Left ventricle myocardium superior (tissue), 1 donor: ENCODE measurements around the gene IGLL5. TPM values are rescaled to one million over a fixed set of nuclear protein-coding genes. Genes with fewer than 3 reads are reported as not detected.
A peak's percentile ranks its signal among the peaks of the same experiment; 100 is the strongest.

Experiments
- ATAC-seq: fragments of 200-7000 bp; cut with Tn5 transposase; one replicate; pipeline ENCODE4 v1.9.1; 2020; ENCODE audit warnings: mild to moderate bottlenecking, moderate library complexity
- DNase-seq: peaks from one replicate; pipeline ENCODE4 v3.0.0-alpha.2; 2020
- intact Hi-C: fragments of 100-400 bp; cut with micrococcal nuclease; formaldehyde crosslinking; loops from one replicate; pipeline ENCODE4 v1.11.0; 2022
- total RNA-seq: library from RNA; stranded (reverse); fragmentation: NEBNext Ultra II Directional; extraction: Animal tissue kit (Norgen Biotek cat#: 25700); gene quantifications from one replicate; pipeline ENCODE4 v1.2.1, GENCODE V29; 2021
- donor health status: DM: no; HTN: yes; CAD: no; lungs with severe emphysema.

Gene IGLL5
- total RNA-seq, 1 donor from 2014 or later, result 0.92 TPM

DNA sequence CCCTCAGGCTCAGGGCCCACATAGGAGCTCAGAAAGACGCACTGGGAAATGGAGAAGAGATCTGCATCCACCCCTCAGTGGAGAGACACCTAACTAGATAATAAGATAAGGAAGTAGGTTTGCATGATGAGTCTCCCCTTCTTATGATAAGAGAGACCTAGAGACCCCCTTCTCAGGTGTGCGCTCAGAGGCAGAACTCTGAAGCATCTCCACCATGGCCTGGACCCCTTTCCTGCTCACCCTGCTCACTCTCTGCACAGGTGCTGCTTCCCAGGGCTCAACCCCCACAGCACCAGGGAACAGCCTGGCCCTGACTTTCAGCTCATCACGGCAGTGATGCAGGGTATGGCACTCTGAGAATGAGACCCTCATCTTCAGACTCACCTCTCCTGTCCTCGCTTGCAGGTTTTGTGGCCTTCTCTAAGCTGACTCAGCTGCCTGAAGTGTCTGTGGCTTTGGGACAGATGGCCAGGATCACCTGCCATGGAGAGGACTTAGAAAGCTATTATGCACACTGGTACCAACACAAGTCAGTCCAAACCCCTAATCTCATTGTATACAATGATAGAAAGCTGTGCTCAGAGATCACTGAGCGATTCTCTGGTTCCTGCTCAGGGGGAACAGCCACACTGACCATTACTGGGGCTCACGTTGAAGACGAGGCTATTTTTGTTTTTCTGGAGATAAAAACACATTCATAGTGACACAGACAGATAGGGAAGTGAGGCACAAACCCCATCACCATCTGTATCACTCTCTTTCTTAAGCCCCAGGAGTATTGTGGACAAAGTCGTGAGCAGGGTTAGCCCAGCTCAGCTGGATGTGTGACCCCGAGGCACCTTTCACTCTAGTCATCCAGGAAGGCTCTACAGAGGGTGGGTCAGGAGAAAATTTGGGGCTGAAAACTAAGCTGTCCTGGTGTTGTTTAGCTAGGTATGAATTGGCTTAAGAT lies 29.7 kb upstream of the IGLL5 start:
- intact Hi-C loops, result no loop called here
- ATAC-seq, result no peak

DNA sequence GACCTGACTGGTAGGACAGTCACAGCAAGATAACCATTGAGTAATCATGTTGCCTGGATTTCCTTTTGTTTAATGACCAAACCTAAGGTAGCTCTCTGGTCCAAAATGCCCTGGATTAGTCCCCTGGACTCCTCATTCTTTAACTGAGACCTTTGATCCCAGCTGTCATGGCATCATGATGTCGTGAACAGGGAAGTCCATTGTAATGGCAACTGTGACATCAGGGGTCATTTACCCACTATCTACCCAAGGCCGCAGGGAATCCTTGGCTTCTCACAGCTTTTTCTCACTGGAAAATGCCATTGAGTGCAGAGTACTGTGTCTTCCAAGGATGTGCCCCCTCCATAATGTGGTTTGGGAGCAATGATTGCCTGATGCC lies 29.1 kb upstream of the IGLL5 start:
- intact Hi-C loops, result no loop called here
- DNase-seq, result no peak
- no peak for ATAC-seq

More for the DNA sequence above, 29.7 kb upstream of the IGLL5 start:
- no peak for DNase-seq

DNA sequence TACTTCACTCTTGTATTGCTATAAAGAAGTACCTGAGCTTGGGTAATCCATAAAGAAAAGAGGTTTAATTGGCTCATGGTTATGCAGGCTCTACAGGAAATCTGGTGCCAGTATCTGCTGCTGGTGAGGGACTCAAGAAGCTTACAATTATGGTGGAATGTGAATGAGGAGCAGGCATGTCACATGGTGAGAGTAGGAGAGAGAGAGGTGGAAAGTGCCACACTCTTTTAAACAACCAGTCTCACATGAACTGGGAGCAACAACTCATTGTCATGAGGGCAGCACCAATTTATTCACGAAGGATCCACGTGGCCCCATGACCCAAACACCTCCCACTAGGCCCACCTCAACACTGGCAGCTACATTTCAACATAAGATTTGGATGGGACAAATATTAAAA lies 24.6 kb upstream of the IGLL5 start:
- intact Hi-C loops, result no loop called here
- no peak for ATAC-seq
- DNase-seq, result no peak

DNA sequence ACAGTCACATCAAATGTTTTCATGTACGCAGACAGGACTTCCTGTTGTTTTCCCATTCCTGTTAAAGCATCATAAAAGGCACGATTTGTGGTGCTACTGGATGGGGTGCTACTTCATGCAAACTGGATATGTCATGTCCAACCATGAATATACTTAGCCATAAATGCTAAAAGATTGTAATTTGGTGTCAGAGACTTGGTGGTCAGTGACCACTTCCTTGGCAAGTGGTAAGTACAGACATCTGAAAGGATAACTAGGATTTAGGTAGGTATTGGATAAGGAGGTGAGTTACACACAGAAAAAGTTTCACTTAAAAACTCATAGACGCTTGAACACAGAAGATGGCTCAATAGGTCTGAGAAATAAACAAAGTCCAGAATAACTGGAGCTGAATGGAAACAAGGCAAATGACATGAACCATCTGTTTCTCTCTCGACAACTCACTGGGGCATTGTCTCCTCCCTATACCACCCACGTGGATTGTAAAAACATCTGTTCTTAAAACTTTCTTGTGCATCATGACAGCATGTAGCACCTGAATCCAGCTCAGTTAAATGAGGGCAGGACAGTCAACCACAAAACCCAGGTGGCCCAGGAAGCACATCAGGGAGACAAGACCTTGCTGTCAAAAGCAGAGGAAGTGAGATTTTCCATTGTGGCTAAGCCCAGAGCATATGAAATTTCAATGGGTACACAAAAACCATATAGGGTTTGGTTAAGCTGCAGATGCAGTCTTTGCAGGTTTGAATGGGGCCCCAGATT lies 22.1 kb upstream of the IGLL5 start:
- no peak for DNase-seq
- intact Hi-C loops, result no loop called here
- ATAC-seq, result peak; percentile 70

DNA sequence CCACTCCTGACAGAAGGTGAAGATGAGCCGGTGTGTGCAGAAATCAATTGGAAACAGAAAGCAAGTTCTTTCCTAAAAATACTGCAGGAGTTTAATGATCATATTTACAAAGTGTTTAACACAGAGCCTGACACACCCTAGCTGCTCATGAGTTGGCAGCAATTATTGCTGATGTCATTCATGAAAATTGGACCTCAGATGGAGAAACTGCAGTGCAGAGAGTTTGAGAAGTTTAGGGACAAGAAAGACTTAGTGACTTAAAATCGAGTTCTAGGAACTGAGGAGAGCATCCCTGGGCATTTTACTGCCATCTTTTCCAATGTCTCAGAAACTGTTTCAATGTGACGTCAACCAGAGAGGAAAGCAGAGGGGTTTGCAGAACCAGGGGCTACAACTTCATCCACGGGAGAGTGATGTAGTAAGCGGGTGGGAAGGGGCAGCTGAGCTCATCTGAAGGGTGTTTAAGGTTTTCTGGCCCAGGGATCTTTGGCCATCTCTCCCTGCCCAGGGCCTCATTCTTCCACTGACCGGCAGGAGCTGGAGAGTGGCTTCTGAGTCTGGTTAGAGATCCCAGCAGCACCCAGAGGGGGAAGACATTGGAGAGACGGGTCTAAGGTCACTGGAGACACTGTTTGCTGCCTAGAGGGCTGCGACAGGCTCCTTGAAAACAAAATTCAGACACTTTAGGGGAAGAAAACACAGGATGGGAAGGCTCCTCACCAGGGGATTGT lies 21.1 kb upstream of the IGLL5 start:
- DNase-seq, result no peak
- intact Hi-C loops, result no loop called here
- ATAC-seq, result peak; percentile 89

DNA sequence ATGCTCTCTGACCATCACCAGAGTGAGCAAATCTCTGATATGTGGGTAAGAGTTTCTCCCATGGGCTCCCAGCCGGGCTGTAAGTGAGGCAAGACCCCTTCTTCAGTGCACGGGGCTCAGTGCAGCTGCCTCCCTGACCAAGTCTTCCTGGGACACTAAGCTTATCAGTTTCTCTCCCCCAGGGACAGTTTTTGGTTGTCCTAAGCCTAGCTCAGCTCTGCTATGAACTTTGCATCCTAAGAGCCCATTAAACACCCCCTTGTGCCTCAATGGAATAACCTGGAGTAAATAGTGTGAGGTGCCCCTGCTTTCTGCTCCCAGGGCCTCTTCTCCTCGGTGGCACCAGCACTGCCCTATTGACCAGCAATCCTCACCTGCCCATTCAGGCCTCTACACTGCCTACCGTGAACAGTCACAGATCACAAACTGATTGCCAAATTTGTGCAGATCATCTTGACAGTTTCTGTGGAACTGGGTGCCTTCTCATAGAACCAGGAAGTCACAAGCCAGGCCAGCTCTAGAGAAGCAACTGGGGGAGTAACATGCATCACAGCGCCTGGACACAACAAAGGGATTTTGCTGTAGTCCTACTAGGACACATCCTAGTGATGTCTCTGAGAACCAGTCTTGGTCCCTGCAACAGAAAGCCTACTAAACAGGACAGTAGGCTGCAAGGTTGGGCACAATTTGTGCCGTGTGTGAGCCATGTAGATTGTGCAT lies 19.5 kb upstream of the IGLL5 start:
- no peak for ATAC-seq
- no peak for DNase-seq
- intact Hi-C loops, result no loop called here

DNA sequence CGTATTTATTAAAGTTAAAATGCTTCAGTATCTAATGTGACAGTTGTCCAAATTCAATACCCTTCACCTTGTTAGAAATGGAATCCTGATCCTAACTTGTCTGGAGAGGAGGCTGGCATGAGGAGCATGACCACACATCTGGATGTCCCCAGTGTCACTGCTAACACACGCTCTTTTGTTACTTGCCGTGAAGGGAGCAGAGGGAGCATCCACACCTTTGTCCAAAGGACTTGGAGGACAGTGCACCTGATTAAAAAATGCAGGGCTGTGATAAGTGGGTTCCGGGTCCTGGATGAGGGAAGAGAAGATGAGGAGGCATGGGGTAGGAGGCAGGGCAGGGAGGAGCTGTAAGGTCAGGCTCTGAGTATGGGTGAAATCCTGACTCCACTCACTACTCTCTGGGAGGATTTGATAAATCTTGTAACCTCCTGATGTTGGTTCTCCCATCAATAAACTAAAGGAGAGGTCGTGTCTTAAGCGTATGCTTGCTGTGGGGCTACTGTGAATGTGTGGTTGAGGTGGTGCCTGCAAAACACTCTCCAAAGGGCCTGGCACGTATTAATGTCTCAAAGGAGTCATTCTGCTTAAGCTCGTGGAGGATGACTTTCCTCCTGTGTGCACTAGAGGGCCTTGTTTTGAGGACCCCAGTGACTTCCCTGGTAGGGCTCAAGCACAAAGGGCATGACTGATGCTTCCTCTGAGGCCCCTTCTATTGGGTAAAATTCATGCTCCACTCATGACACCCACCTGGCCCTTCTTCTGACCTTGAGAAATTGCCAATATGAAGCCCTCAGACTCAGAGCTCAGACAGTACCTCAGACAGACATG lies 16.8 kb upstream of the IGLL5 start:
- intact Hi-C loops, result no loop called here
- no peak for ATAC-seq
- no peak for DNase-seq

DNA sequence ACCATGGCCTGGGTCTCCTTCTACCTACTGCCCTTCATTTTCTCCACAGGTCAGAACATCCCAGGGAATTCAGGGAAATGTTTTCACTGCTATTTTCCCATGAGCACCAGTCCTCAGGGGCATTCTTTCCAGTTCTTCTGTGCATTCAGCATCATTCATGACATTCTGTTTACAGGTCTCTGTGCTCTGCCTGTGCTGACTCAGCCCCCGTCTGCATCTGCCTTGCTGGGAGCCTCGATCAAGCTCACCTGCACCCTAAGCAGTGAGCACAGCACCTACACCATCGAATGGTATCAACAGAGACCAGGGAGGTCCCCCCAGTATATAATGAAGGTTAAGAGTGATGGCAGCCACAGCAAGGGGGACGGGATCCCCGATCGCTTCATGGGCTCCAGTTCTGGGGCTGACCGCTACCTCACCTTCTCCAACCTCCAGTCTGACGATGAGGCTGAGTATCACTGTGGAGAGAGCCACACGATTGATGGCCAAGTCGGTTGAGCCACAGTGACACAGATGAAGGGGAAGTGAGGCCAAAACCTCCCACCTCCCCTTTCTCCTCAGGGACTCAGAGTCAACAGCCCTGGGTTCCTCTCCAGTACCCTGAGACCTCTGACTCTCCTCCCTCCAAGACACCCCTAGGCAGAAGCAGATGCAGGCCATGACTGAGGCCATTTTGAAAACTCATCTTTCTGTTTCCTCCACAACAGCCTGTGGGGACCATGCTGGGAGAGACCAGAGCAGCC lies 15.9 kb upstream of the IGLL5 start:
- intact Hi-C loops, result no loop called here
- DNase-seq (no peak), ATAC-seq (no peak)

DNA sequence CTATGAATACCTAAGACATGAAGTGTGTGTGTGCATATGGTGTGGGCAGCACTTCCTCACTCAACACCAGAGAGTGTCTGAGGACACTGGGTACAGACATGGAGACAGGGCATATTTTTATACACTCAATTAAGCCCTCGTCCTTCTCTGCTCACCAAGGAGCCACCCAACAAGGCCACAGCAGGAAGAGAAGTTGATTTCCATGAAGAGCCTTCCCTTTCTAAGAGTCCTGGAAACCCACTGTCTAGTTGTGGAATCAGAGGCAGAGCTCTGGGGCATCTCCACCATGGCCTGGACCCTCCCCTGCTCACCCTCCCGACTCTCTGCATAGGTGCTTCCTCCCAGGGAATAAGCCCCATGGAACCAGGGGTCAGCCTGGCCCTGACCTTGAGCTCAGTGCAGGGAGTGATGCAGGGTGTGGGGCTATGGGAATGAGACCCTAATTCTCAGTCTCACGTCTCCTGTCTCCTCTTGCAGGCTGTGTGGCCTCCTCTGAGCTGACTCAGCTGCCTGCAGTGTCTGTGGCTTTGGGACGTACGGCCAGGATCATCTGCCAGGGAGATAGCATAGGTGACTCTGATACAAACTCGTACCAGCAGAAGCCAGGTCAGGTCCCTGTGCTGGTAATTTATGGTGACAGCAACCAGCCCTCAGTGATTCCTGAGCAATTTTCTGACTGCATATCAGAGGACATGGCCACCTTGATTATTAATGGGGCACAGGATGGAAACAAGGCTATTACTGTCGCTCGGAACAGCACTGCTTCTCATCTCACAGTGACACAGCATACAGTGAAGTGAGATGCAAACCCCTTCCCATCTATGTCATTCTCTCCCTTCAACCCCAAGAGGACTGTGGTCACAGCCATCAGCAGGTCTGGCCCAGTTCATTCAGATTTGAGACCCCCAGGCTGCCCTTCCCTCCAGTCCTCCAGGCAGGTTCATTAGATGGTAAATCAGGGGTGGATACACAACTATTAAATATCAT lies 14.6 kb upstream of the IGLL5 start:
- DNase-seq, result no peak
- no peak for ATAC-seq
- intact Hi-C loops, result no loop called here

DNA sequence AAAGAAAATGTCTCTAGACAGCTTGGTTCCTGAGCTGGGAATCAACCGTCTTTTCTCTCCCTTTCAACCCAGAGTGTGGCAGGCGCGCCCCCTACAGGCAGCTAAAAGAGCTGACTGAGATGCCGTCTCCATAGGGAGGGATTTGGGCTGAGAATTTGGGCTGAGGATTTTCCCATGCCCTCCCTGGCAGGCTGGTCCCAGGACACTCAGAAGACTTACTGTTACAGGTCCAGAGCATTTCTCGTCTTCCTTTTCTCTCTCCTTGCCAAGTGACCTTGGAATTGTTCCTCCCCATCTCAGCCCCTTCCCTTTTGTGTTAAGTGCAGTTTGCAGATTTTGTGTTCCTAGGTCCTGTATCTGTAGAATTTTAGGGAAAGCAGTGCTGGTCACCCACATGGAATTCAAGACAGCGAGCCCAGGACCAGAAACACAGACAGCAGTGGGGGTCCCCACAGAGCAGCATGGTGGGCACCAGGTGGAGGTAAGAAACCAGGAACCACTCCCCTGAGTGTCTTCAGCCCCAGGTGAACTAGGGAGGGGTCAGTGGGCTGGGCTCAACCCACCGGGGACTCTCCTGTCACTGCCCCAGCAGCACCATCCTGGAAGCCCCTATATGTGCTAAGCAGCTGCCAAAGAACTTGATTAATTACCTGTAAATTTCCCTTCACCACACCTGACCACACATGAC lies 9.9 kb upstream of the IGLL5 start:
- DNase-seq (peak; percentile 71), ATAC-seq (peak; percentile 45)
- intact Hi-C loops, result no loop called here

DNA sequence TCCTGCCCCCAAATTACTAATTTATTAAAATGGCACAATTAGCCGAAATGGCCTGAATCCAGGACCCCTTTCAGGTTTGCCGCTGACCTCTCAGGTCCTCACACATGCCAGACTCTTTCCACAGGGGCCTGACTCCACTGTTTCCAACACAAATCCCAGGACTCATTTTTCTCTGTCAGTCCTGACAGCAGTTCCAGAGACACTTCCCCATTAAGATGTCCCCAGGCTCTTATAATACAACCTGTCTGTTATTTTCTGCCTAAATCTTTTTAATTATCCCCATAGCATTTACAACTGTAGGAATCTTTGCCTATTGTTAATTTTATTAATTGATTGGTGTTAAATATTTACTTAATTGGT lies 9.4 kb upstream of the IGLL5 start:
- intact Hi-C loops, result no loop called here
- no peak for DNase-seq
- ATAC-seq, result no peak

DNA sequence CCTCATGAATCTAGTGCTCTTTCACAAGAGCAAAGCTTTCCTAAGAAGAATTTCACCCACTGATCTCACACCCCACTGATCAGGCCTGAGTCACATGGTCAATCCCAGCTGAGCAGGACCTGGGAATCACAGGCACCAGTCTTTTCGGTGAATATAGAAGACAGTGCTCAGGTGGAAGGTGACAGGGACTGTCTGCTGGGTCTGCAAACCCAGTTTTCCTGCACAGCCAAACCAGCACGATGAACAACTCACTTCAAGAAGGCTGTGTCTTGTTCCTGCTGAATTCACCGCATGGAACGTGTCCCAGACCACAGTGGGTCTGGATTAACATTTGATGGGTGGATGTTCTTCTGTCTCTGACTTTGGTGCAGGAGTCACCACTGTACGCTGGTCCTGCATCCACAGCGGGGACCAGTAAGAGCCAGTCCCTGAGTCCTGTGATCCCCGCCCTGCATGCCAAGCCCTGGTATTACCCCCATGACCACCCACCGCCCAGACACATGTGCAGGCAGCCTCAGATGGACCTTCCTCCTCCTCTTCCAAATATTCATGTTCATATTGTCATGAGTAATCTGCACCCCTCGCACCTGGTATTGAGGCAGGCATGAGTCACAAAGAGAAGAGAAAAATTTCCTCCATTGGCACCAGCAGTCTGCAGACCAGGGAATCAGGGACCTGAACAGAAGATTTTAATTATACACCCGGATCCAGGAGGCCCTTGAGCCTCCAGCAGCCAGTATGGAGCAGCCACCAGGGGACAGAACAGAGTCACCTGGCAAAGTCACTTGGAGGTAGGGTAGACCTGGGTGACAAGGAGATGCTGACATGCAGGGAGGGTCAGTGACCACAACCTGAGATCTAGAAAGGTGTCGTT lies 8.6 kb upstream of the IGLL5 start:
- ATAC-seq (no peak), DNase-seq (no peak)
- intact Hi-C loops, result no loop called here

DNA sequence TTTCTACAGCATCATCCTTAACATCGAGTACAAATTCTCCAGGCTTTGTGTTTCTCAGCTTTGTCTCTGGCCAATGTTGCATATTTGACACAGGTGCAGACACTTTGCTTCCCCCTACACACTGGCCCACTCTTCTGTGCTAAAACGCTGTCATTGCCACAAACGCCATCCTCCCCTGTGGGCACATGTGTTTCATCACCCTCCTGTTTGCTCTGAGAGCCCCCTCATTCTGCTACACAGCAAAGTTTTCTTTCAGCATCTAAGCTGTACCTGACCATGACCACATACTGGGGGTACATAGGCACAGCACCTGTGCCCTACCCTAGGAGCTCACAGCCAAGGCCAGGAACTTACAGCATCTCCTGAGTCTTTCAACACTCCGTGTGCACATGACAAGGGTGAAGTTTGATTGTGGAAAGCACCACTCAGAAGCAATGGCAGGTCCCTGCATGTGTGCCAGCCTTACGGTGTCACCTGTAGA lies 7.9 kb upstream of the IGLL5 start:
- intact Hi-C loops, result no loop called here
- DNase-seq (no peak), ATAC-seq (no peak)

DNA sequence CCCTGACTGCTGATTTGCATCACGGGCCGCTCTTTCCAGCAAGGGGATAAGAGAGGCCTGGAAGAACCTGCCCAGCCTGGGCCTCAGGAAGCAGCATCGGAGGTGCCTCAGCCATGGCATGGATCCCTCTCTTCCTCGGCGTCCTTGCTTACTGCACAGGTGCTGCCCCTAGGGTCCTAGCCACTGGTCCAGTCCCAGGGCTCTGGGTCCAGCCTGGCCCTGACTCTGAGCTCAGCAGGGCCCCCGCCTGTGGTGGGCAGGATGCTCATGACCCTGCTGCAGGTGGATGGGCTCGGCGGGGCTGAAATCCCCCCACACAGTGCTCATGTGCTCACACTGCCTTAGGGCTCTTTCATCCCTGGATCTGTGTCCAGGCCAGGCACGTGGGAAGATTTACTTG lies 7.0 kb upstream of the IGLL5 start:
- intact Hi-C loops, result no loop called here
- no peak for DNase-seq
- no peak for ATAC-seq
